SIG-M5 (cell line): ENCODE measurements around the gene CHRNB4.
"Not testable (repeated sequence)": the region's sequence is repeated elsewhere in the genome, so short reads cannot be mapped to it uniquely, and the experiment has no call there.

Experiments used
- DNase-seq: peaks from one replicate; lab custom pipeline; 2025; lab: John Stamatoyannopoulos, UW

The CHRNB4 gene

GRCh38 chr15:78641102-78641748, at the start of gene CHRNB4:
CHRNB4 (minus strand) TSS chr15:78641210; CDS start chr15:78641133, 77 bp downstream.
- DNase-seq = no peak

GRCh38 chr15:78689626-78690025, 48.6 kb upstream of the CHRNB4 start:
- DNase-seq = no peak

GRCh38 chr15:78685925-78686324, 44.9 kb upstream of the CHRNB4 start:
- DNase-seq = no peak

- no peak for DNase-seq
Observed at GRCh38 chr15:78685159-78685921, 44.3 kb upstream of the CHRNB4 start.

- DNase-seq = no peak
Observed at GRCh38 chr15:78684657-78685056, 43.6 kb upstream of the CHRNB4 start.

- not testable (repeated sequence) for DNase-seq
Observed at GRCh38 chr15:78683599-78683998, 42.6 kb upstream of the CHRNB4 start.

GRCh38 chr15:78682693-78683410, 41.8 kb upstream of the CHRNB4 start:
- DNase-seq = no peak

- no peak for DNase-seq
Observed at GRCh38 chr15:78682004-78682651, 41.1 kb upstream of the CHRNB4 start.

GRCh38 chr15:78681281-78682003, 40.4 kb upstream of the CHRNB4 start:
- DNase-seq = no peak

GRCh38 chr15:78680431-78681075, 39.5 kb upstream of the CHRNB4 start:
- DNase-seq = no peak

- DNase-seq = no peak
Observed at GRCh38 chr15:78679089-78679511, 38.1 kb upstream of the CHRNB4 start.

- DNase-seq = no peak
Observed at GRCh38 chr15:78676424-78677110, 35.6 kb upstream of the CHRNB4 start.

- DNase-seq = no peak
Observed at GRCh38 chr15:78675617-78676360, 34.8 kb upstream of the CHRNB4 start.

GRCh38 chr15:78675206-78675605, 34.2 kb upstream of the CHRNB4 start:
- DNase-seq = no peak

GRCh38 chr15:78673917-78674444, 33.0 kb upstream of the CHRNB4 start:
- DNase-seq = no peak

GRCh38 chr15:78673476-78673875, 32.5 kb upstream of the CHRNB4 start:
- no peak for DNase-seq

- DNase-seq = no peak
Observed at GRCh38 chr15:78672285-78673014, 31.4 kb upstream of the CHRNB4 start.

GRCh38 chr15:78671626-78672211, 30.7 kb upstream of the CHRNB4 start:
- DNase-seq = no peak
